Measurements from ENCODE around the gene CDH4.

- no peak for TF ChIP-seq CTCF (IDR thresholded peaks at IDR 0.05)
- TF ChIP-seq ZFX (IDR thresholded peaks at IDR 0.05; ENCODE audit: borderline replicate concordance) = no peak
Observed at GRCh38 chr20:61514805-61515505, 262.9 kb downstream of the CDH4 start.
